H9 (cell line): ENCODE results near the gene SIX1. TPM values are rescaled to one million over a fixed set of nuclear protein-coding genes. Genes with fewer than 3 reads are reported as not detected.

Experiments
- DNase-seq: peaks from one replicate; pipeline ENCODE4 v3.0.0-alpha.2; 2017
- H2AFZ ChIP-seq: one replicate; pipeline ENCODE4 v1.6.1; 2013; ENCODE audit warnings: mild to moderate bottlenecking, low read length, control low read depth, moderate library complexity
- H2AK5ac ChIP-seq: 2 replicates; pipeline ENCODE4 v1.6.1; 2013; ENCODE audit warnings: low read length, control low read depth, mixed read lengths; ENCODE audit not compliant: insufficient read length
- H2BK120ac ChIP-seq: one replicate; pipeline ENCODE4 v1.6.1; 2013; ENCODE audit warnings: low read depth, mild to moderate bottlenecking, low read length, control low read depth, inconsistent platforms; ENCODE audit not compliant: poor library complexity, severe bottlenecking
- H2BK12ac ChIP-seq: 2 replicates; pipeline ENCODE4 v1.6.1; 2013; ENCODE audit warnings: low read length, control low read depth, mixed read lengths, low read depth; ENCODE audit not compliant: insufficient read length
- H2BK15ac ChIP-seq: 2 replicates; pipeline ENCODE4 v1.6.1; 2013; ENCODE audit warnings: low read depth, low read length, control low read depth
- H2BK20ac ChIP-seq: one replicate; pipeline ENCODE4 v1.6.1; 2013; ENCODE audit warnings: low read depth, mild to moderate bottlenecking, low read length, control low read depth, inconsistent platforms; ENCODE audit not compliant: poor library complexity, severe bottlenecking
- H2BK5ac ChIP-seq: 2 replicates; pipeline ENCODE4 v1.6.1; 2013; ENCODE audit warnings: low read length, control low read depth, mixed read lengths; ENCODE audit not compliant: insufficient read length
- H3K14ac ChIP-seq: 2 replicates; pipeline ENCODE4 v1.6.1; 2013; ENCODE audit warnings: low read length, control low read depth; ENCODE audit not compliant: insufficient read depth
- H3K18ac ChIP-seq: 2 replicates; pipeline ENCODE4 v1.6.1; 2013; ENCODE audit warnings: low read depth, mild to moderate bottlenecking, mixed read lengths, low read length, control low read depth; ENCODE audit not compliant: insufficient read length
- H3K23ac ChIP-seq: 2 replicates; pipeline ENCODE4 v1.6.1; 2013; ENCODE audit warnings: low read length, control low read depth, mixed read lengths, low read depth; ENCODE audit not compliant: insufficient read length
- H3K23me2 ChIP-seq: 2 replicates; pipeline ENCODE4 v1.6.1; 2013; ENCODE audit warnings: low read depth, mild to moderate bottlenecking, mixed read lengths, low read length, control low read depth; ENCODE audit not compliant: insufficient read length, poor library complexity, severe bottlenecking
- H3K27ac ChIP-seq: 2 replicates; pipeline ENCODE4 v1.5.1; 2013; ENCODE audit warnings: low read length, control low read depth, mixed read lengths, low read depth; ENCODE audit not compliant: insufficient read length
- H3K27me3 ChIP-seq: 2 replicates; pipeline ENCODE4 v1.6.1; 2013; ENCODE audit warnings: low read length, control low read depth, inconsistent platforms; ENCODE audit not compliant: insufficient read depth
- H3K4ac ChIP-seq: 2 replicates; pipeline ENCODE4 v1.6.1; 2013; ENCODE audit warnings: low read depth, mild to moderate bottlenecking, control low read depth, inconsistent platforms, low read length, moderate library complexity
- H3K4me1 ChIP-seq: 2 replicates; pipeline ENCODE4 v1.6.1; 2013; ENCODE audit warnings: low read length, control low read depth, inconsistent platforms; ENCODE audit not compliant: insufficient read depth
- H3K4me2 ChIP-seq: 2 replicates; pipeline ENCODE4 v1.6.1; 2013; ENCODE audit warnings: low read length, control low read depth, mixed read lengths; ENCODE audit not compliant: insufficient read length, insufficient read depth
- H3K56ac ChIP-seq: 2 replicates; pipeline ENCODE4 v1.6.1; 2013; ENCODE audit warnings: low read depth, mild to moderate bottlenecking, mixed read lengths, low read length, control low read depth; ENCODE audit not compliant: insufficient read length
- H3K79me1 ChIP-seq: 2 replicates; pipeline ENCODE4 v1.6.1; 2013; ENCODE audit warnings: low read depth, mild to moderate bottlenecking, moderate library complexity, low read length, control low read depth, inconsistent platforms; ENCODE audit not compliant: insufficient read depth, poor library complexity, severe bottlenecking
- H3K79me2 ChIP-seq: 2 replicates; pipeline ENCODE4 v1.6.1; 2013; ENCODE audit warnings: low read length, control low read depth, inconsistent platforms; ENCODE audit not compliant: insufficient read depth
- H3K9ac ChIP-seq: 2 replicates; pipeline ENCODE4 v1.6.1; 2013; ENCODE audit warnings: low read length, control low read depth, mixed read lengths; ENCODE audit not compliant: insufficient read length; ENCODE audit errors: extremely low read depth
- H3K9me3 ChIP-seq: one replicate; pipeline ENCODE4 v1.6.1; 2013; ENCODE audit warnings: low read depth, low read length, inconsistent platforms; ENCODE audit not compliant: control insufficient read depth
- H3T11ph ChIP-seq: one replicate; pipeline ENCODE4 v1.6.1; 2013; ENCODE audit warnings: mild to moderate bottlenecking, low read length, control low read depth, inconsistent platforms
- H4K20me1 ChIP-seq: one replicate; pipeline ENCODE4 v1.6.1; 2013; ENCODE audit not compliant: control insufficient read depth, insufficient read length, insufficient read depth
- H4K5ac ChIP-seq: 2 replicates; pipeline ENCODE4 v1.6.1; 2013; ENCODE audit warnings: low read depth, mild to moderate bottlenecking, mixed read lengths, low read length, control low read depth; ENCODE audit not compliant: insufficient read length
- H4K8ac ChIP-seq: replicated peaks from 2 replicates; pipeline ENCODE4 v1.6.1; 2013; ENCODE audit warnings: low read length, control low read depth, mixed read lengths, low read depth; ENCODE audit not compliant: insufficient read length
- H4K91ac ChIP-seq: 2 replicates; pipeline ENCODE4 v1.6.1; 2013; ENCODE audit warnings: low read depth, mild to moderate bottlenecking, moderate library complexity, mixed read lengths, low read length, control low read depth; ENCODE audit not compliant: insufficient read length
- H3K27ac Mint-ChIP-seq, 3 experiments: 2 replicates in 2 of 3; 3 replicates in 1 of 3; pipeline ENCODE4 v1.8.0; 2020 to 2021; ENCODE audit warnings: mixed read lengths in 3 of 3, mild to moderate bottlenecking in 1 of 3, moderate library complexity in 1 of 3
- H3K27me3 Mint-ChIP-seq: 2 replicates; pipeline ENCODE4 v1.8.0; 2021; ENCODE audit warnings: low read depth, mild to moderate bottlenecking, moderate library complexity, mixed read lengths
- H3K36me3 Mint-ChIP-seq, 3 experiments: 2 replicates in 2 of 3; 3 replicates in 1 of 3; pipeline ENCODE4 v1.8.0; 2020 to 2021; ENCODE audit warnings: low read depth in 3 of 3, mixed read lengths in 3 of 3; ENCODE audit not compliant: insufficient read depth in 1 of 3
- H3K4me1 Mint-ChIP-seq, 2 experiments: 2 replicates each; pipeline ENCODE4 v1.8.0; 2020; ENCODE audit warnings: mixed read lengths in 2 of 2
- H3K4me3 Mint-ChIP-seq, 2 experiments: 2 replicates in 1 of 2; 3 replicates in 1 of 2; pipeline ENCODE4 v1.8.0; 2020 to 2021; ENCODE audit warnings: mild to moderate bottlenecking in 2 of 2, mixed read lengths in 2 of 2, moderate library complexity in 1 of 2
- H3K9me3 Mint-ChIP-seq, 2 experiments: 2 replicates in 1 of 2; 3 replicates in 1 of 2; pipeline ENCODE4 v1.8.0; 2020; ENCODE audit warnings: mild to moderate bottlenecking in 2 of 2, mixed read lengths in 2 of 2, moderate library complexity in 1 of 2
- CTCF ChIP-seq: fragments of 200-600 bp; sonication (generic); conservative IDR thresholded peaks from 3 replicates; pipeline ENCODE4 v1.8.0; 2021; ENCODE audit warnings: antibody characterized with exemption, mild to moderate bottlenecking
- WGBS: extraction: QIAGEN DNeasy Blood & Tissue Kit; methylation state at CpG from one replicate; pipeline ENCODE4 v1.1.7; 2013; ENCODE audit warnings: missing lambda C conversion rate, low lambda C conversion rate, mixed read lengths; ENCODE audit not compliant: insufficient read length; ENCODE audit errors: extremely low coverage; 5-methylcytosine and 5-hydroxymethylcytosine counted together
- total RNA-seq: library from RNA; stranded (reverse); gene quantifications from 2 replicates; pipeline ENCODE4 v1.2.1, GENCODE V29; 2021

Gene SIX1
- total RNA-seq, 1 experiment from 2014 or later, result 0.17 TPM

- H4K20me1 ChIP-seq, result no peaks in the 10 kb centered on the region
- H4K91ac ChIP-seq, result no peak overlapping the region
- H2BK12ac ChIP-seq, result no peak overlapping the region
- H3K9ac ChIP-seq, result no peak overlapping the region
- H2BK5ac ChIP-seq, result no peak overlapping the region
- no peak overlapping the region for H2AFZ ChIP-seq
- no peak overlapping the region for H3K4me3 Mint-ChIP-seq
- H3K27ac Mint-ChIP-seq, result no peak overlapping the region
- no peak overlapping the region for H2BK120ac ChIP-seq
- peaks cover 0 to 7% of the 10 kb centered on the region in 2 experiments; a peak in 4 of 5 replicates for H3K9me3 Mint-ChIP-seq
- peaks cover 100% of the 10 kb centered on the region for H3K27me3 Mint-ChIP-seq
- no peak overlapping the region for H3K18ac ChIP-seq
- peaks cover 42 to 79% of the 10 kb centered on the region in 2 experiments for H3K4me1 Mint-ChIP-seq
- no peak overlapping the region for H4K5ac ChIP-seq
- H2AK5ac ChIP-seq, result no peak overlapping the region
- no peak for TF ChIP-seq CTCF
- H2BK20ac ChIP-seq, result no peak overlapping the region
- H3K27ac ChIP-seq, result no peak overlapping the region
- no peak overlapping the region for H3K56ac ChIP-seq
- no peak overlapping the region for H2BK15ac ChIP-seq
- H4K8ac ChIP-seq, result no peak overlapping the region
- no peak overlapping the region for H3K23ac ChIP-seq
- peaks cover 13% of the 10 kb centered on the region for H3K23me2 ChIP-seq
- WGBS, result no CpG with 5 or more reads among the region's 2 CpGs
- no peaks in the 10 kb centered on the region for H3K79me1 ChIP-seq
- peaks cover 73% of the 10 kb centered on the region for H3K27me3 ChIP-seq
- H3K4ac ChIP-seq, result no peak overlapping the region
- H3K4me2 ChIP-seq, result no peak overlapping the region
- H3T11ph ChIP-seq, result no peak overlapping the region
- H3K79me2 ChIP-seq, result no peaks in the 10 kb centered on the region
- no peaks in the 10 kb centered on the region for H3K9me3 ChIP-seq
- no peak overlapping the region for H3K14ac ChIP-seq
- peaks cover 4% of the 10 kb centered on the region for H3K4me1 ChIP-seq
- H3K36me3 Mint-ChIP-seq, result no peaks in the 10 kb centered on the region; a peak in 2 of 7 replicates
- no peak for DNase-seq
These were observed 4.0 kb downstream of the SIX1 start for GRCh38 chr14:60645126-60645741.
